HepG2 (cell line): ENCODE measurements around the gene VIM. TPM values are rescaled to one million over a fixed set of nuclear protein-coding genes. Genes with fewer than 3 reads are reported as not detected.

ENCODE experiments used
- ATAC-seq: fragments of 200-7000 bp; cut with Tn5 transposase; 3 replicates; pipeline ENCODE4 v1.9.1; 2020; ENCODE audit warnings: mild to moderate bottlenecking, moderate library complexity
- BruUV-seq: library from RNA; stranded (reverse); fragments of 400-500 nt; replicated peaks from 2 replicates; lab custom pipeline; 2021; lab: Mats Ljungman, UMichigan
- CTCF ChIA-PET: fragments of 300-600 bp; formaldehyde crosslinking; extraction: SDS; loops from one replicate; lab custom pipeline; 2021; ENCODE audit warnings: low total read pairs, inconsistent platforms, low intra/inter-chr PET ratio; lab: Yijun Ruan, JAX
- POLR2A ChIA-PET: fragments of 350-600 bp; sonication (Branson Sonifier 250); formaldehyde crosslinking; loops from one replicate; lab custom pipeline; 2020; ENCODE audit warnings: antibody characterized with exemption, inconsistent platforms; lab: Yijun Ruan, JAX
- DNase-seq: peaks from one replicate; pipeline ENCODE4 v3.0.0-alpha.2; 2015; ENCODE audit warnings: low spot score
- FAIRE-seq: peaks from 3 replicates; lab custom pipeline; 2011; peaks lifted over from hg19 to GRCh38; lab: Jason Lieb, UNC
- H2AFZ ChIP-seq: one replicate; pipeline ENCODE4 v1.6.1; 2011; ENCODE audit warnings: low read length, inconsistent platforms
- H3K27ac ChIP-seq: fragments of 300-600 bp; 3 replicates; pipeline ENCODE4 v1.8.0; 2011; ENCODE audit warnings: mixed run types, mild to moderate bottlenecking, mixed read lengths, low read length, inconsistent platforms; ENCODE audit not compliant: insufficient read depth; ENCODE audit errors: extremely low read length
- H3K27me3 ChIP-seq, 2 experiments: fragments of 200-600 bp in 1 of 2; 2 replicates in 1 of 2; 3 replicates in 1 of 2; pipeline versions ENCODE4 v1.6.0 to v1.8.0; 2011; ENCODE audit warnings: low read length in 2 of 2, mild to moderate bottlenecking in 2 of 2, moderate library complexity in 2 of 2, inconsistent platforms in 1 of 2; ENCODE audit not compliant: insufficient read depth in 2 of 2, control insufficient read depth in 1 of 2
- H3K36me3 ChIP-seq, 2 experiments: fragments of 200-600 bp in 1 of 2; replicated peaks in 1 of 2; 2 replicates in 1 of 2; 3 replicates in 1 of 2; pipeline versions ENCODE4 v1.5.1 to v1.8.0; 2011; ENCODE audit warnings: low read length in 2 of 2, inconsistent platforms in 1 of 2; ENCODE audit not compliant: insufficient read depth in 2 of 2, control insufficient read depth in 1 of 2
- H3K4me1 ChIP-seq: 2 replicates; pipeline ENCODE4 v1.5.1; 2012; ENCODE audit warnings: low read length, inconsistent platforms; ENCODE audit not compliant: insufficient read depth
- H3K4me2 ChIP-seq: 2 replicates; pipeline ENCODE4 v1.6.0; 2011; ENCODE audit warnings: low read depth, low read length, inconsistent platforms
- H3K4me3 ChIP-seq, 3 experiments: fragments of 200-600 bp in 1 of 3; sonication (generic), shearing (Covaris generic) in 1 of 3; replicated peaks in 1 of 3; 2 replicates each; pipeline ENCODE4 v1.5.1; 2011 to 2016; ENCODE audit warnings: low read length in 3 of 3, inconsistent platforms in 2 of 3, low read depth in 2 of 3, mild to moderate bottlenecking in 2 of 3, control low read depth in 1 of 3, mixed read lengths in 1 of 3; ENCODE audit not compliant: insufficient read depth in 1 of 3
- H3K79me2 ChIP-seq: one replicate; pipeline ENCODE4 v1.6.1; 2011; ENCODE audit warnings: low read length, inconsistent platforms; ENCODE audit not compliant: insufficient read depth
- H3K9ac ChIP-seq: 2 replicates; pipeline ENCODE4 v1.6.0; 2011; ENCODE audit warnings: mild to moderate bottlenecking, low read depth, low read length, inconsistent platforms; ENCODE audit not compliant: insufficient read depth
- H3K9me3 ChIP-seq: 2 replicates; pipeline ENCODE4 v1.5.1; 2012; ENCODE audit warnings: mild to moderate bottlenecking, low read length
- H4K20me1 ChIP-seq: 2 replicates; pipeline ENCODE4 v1.6.0; 2011; ENCODE audit warnings: inconsistent platforms, mild to moderate bottlenecking, low read length, moderate library complexity; ENCODE audit not compliant: insufficient read depth
- HOXA5 ChIP-seq: sonication (generic); formaldehyde crosslinking; IDR thresholded peaks from 2 replicates; pipeline ENCODE4 v1.4.0; 2020; ENCODE audit warnings: missing genetic modification reagents
- HOXA9 ChIP-seq: sonication (generic); formaldehyde crosslinking; IDR thresholded peaks from 2 replicates; pipeline ENCODE4 v1.8.1; 2022; ENCODE audit warnings: missing genetic modification reagents, mild to moderate bottlenecking, moderate library complexity, borderline replicate concordance
- KDM6A ChIP-seq: IDR thresholded peaks from 2 replicates; pipeline ENCODE4 v1.6.1; 2016; ENCODE audit warnings: low read depth
- KLF11 ChIP-seq: IDR thresholded peaks from 2 replicates; pipeline ENCODE4 v1.6.1; 2016; ENCODE audit warnings: missing compliant biosample characterization
- PHF20 ChIP-seq: sonication (generic); formaldehyde crosslinking; IDR thresholded peaks from 2 replicates; pipeline ENCODE4 v1.5.0; 2020; ENCODE audit warnings: mild to moderate bottlenecking, missing genetic modification reagents
- POGZ ChIP-seq: sonication (generic); formaldehyde crosslinking; IDR thresholded peaks from 2 replicates; pipeline ENCODE4 v1.4.0; 2020; ENCODE audit warnings: mild to moderate bottlenecking, missing genetic modification reagents
- ZNF232 ChIP-seq: sonication (generic); formaldehyde crosslinking; IDR thresholded peaks from 2 replicates; pipeline ENCODE4 v1.4.0; 2020; ENCODE audit warnings: missing genetic modification reagents, borderline replicate concordance
- ZNF251 ChIP-seq: sonication (generic); formaldehyde crosslinking; IDR thresholded peaks from 2 replicates; pipeline ENCODE4 v1.9.0; 2021; ENCODE audit warnings: mild to moderate bottlenecking, missing genetic modification reagents
- ZNF343 ChIP-seq: sonication (generic); formaldehyde crosslinking; IDR thresholded peaks from 2 replicates; pipeline ENCODE4 v1.4.0; 2020; ENCODE audit warnings: mild to moderate bottlenecking, missing genetic modification reagents
- ZNF431 ChIP-seq: sonication (generic); formaldehyde crosslinking; IDR thresholded peaks from 2 replicates; pipeline ENCODE4 v1.9.0; 2022; ENCODE audit warnings: missing genetic modification reagents, low read depth, mild to moderate bottlenecking, borderline replicate concordance
- ZNF577 ChIP-seq: sonication (generic); formaldehyde crosslinking; IDR thresholded peaks from 2 replicates; pipeline ENCODE4 v1.4.0; 2020; ENCODE audit warnings: mild to moderate bottlenecking, low read depth, missing genetic modification reagents, borderline replicate concordance
- ZNF781 ChIP-seq: sonication (generic); formaldehyde crosslinking; IDR thresholded peaks from 2 replicates; pipeline ENCODE4 v1.5.1; 2020; ENCODE audit warnings: borderline replicate concordance, mild to moderate bottlenecking, missing genetic modification reagents; ENCODE audit errors: not compliant biosample characterization
- in situ Hi-C: cut with HindIII; loops from 2 replicates; pipeline ENCODE4 v1.10.0; 2017; ENCODE audit warnings: low pct_unique_long_range_greater_than_20kb; ENCODE audit not compliant: extremely low pct_ligation_motif_present
- intact Hi-C: fragments of 100-400 bp; cut with micrococcal nuclease; formaldehyde crosslinking; loops from one replicate; pipeline ENCODE4 v1.10.0; 2022; ENCODE audit not compliant: unreplicated experiment
- polyA plus RNA-seq, 8 experiments: library from polyadenylated mRNA; depleted of rRNA in 3 of 8; stranded (reverse) in 7 of 8; unstranded in 1 of 8; fragments of >200 nt; fragmentation: Illumina TruSeq in 4 of 8; extraction: Trizol in 4 of 8; gene quantifications; 2 replicates each; pipeline versions ENCODE4 v1.2.1 to v1.2.3, GENCODE V29; 2011 to 2016; ENCODE audit warnings: low read depth in 4 of 8, missing spikeins in 1 of 8, mixed read lengths in 1 of 8; ENCODE audit not compliant: insufficient read depth in 1 of 8
- total RNA-seq, 5 experiments: library from RNA; depleted of rRNA; stranded (reverse); fragments of >200 nt; fragmentation: Illumina TruSeq; extraction: Trizol; gene quantifications; 2 replicates each; pipeline ENCODE4 v1.2.3, GENCODE V29; 2016; ENCODE audit warnings: low read depth in 1 of 5
- TF ChIP-seq, protein P1 (sequence below): sonication (generic); formaldehyde crosslinking; IDR thresholded peaks from 2 replicates; pipeline ENCODE4 v1.4.0; 2020; ENCODE audit warnings: missing genetic modification reagents
- TF ChIP-seq, protein P2 (sequence below), 2 experiments: IDR thresholded peaks; 2 replicates each; pipeline ENCODE4 v1.6.1; 2011 to 2012; ENCODE audit warnings: low read length in 2 of 2, borderline replicate concordance in 1 of 2, low read depth in 1 of 2, mild to moderate bottlenecking in 1 of 2, moderate library complexity in 1 of 2

Gene VIM
- total and polyA plus RNA-seq, 2 of the 13 experiments (the other 11 are each of a cell fraction or from before 2014, with no cell fraction given) = not detected

DNA sequence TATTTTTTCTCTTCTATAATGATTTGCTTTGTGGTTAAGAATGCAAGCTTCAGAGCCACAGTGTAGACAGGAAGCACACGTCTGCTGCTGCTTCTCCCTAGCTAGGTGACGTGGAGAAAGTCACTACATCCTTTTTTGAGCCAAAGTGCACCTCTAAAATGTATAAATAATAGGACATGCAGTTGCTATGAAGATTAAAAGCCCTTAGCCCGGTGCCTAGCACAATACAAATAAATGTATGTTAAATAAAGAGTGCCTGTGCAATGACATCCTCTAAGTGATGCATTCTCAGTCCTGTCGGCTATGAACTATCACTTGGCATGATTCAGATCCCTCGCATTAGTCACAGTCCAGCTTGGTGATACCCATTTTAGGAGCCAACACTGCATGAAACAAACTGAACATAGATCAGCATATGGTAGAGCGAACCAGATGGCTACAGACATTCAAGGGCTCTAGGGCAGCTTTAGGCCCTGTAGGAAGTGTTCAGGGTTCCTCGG is 21.8 kb upstream of the VIM start (continued):
- TF ChIP-seq, protein P1, sequence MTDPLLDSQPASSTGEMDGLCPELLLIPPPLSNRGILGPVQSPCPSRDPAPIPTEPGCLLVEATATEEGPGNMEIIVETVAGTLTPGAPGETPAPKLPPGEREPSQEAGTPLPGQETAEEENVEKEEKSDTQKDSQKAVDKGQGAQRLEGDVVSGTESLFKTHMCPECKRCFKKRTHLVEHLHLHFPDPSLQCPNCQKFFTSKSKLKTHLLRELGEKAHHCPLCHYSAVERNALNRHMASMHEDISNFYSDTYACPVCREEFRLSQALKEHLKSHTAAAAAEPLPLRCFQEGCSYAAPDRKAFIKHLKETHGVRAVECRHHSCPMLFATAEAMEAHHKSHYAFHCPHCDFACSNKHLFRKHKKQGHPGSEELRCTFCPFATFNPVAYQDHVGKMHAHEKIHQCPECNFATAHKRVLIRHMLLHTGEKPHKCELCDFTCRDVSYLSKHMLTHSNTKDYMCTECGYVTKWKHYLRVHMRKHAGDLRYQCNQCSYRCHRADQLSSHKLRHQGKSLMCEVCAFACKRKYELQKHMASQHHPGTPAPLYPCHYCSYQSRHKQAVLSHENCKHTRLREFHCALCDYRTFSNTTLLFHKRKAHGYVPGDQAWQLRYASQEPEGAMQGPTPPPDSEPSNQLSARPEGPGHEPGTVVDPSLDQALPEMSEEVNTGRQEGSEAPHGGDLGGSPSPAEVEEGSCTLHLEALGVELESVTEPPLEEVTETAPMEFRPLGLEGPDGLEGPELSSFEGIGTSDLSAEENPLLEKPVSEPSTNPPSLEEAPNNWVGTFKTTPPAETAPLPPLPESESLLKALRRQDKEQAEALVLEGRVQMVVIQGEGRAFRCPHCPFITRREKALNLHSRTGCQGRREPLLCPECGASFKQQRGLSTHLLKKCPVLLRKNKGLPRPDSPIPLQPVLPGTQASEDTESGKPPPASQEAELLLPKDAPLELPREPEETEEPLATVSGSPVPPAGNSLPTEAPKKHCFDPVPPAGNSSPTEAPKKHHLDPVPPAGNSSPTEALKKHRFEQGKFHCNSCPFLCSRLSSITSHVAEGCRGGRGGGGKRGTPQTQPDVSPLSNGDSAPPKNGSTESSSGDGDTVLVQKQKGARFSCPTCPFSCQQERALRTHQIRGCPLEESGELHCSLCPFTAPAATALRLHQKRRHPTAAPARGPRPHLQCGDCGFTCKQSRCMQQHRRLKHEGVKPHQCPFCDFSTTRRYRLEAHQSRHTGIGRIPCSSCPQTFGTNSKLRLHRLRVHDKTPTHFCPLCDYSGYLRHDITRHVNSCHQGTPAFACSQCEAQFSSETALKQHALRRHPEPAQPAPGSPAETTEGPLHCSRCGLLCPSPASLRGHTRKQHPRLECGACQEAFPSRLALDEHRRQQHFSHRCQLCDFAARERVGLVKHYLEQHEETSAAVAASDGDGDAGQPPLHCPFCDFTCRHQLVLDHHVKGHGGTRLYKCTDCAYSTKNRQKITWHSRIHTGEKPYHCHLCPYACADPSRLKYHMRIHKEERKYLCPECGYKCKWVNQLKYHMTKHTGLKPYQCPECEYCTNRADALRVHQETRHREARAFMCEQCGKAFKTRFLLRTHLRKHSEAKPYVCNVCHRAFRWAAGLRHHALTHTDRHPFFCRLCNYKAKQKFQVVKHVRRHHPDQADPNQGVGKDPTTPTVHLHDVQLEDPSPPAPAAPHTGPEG (CRISPR knock-in tag) = no peak
- TF ChIP-seq KDM6A (no peak), HOXA9 (CRISPR knock-in tag) (no peak), ZNF251 (CRISPR knock-in tag) (no peak), ZNF431 (CRISPR knock-in tag) (no peak), ZNF781 (CRISPR knock-in tag) (no peak)

DNA sequence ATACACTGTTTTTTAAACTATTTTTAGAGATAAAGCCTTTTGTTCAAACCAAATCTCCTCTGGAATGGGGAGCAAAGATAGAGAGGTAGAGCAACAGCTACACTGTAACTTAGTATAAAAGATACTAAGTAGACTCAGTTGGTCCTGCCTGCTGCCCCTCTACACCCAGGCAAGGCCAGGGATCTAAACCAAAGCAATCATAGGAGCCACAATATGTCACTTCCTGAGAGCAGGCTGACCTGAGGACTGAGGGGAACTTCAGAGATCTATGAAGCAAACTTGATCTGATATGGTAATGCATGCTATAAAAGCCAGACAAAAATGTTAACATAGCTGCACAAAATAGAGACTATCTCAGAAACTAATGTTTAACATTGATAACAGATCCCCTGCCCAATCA is 19.6 kb upstream of the VIM start:
- Histone ChIP-seq H3K4me2 (no peak overlapping the region), H4K20me1 (no peaks in the 10 kb centered on the region), H2AFZ (no peak overlapping the region), H3K79me2 (no peaks in the 10 kb centered on the region), H3K27ac (no peak overlapping the region), H3K4me1 (no peaks in the 10 kb centered on the region; the same call in 1 of the 2 replicates), H3K36me3 (no peaks in the 10 kb centered on the region), H3K4me3 (no peak overlapping the region), H3K9me3 (no peaks in the 10 kb centered on the region), H3K9ac (no peak overlapping the region), H3K27me3 (no peaks in the 10 kb centered on the region)
- DNase-seq (no peak), ATAC-seq (no peak), FAIRE-seq (no peak)
- CTCF ChIA-PET = no interaction called here
- in situ Hi-C loops (no loop called here), intact Hi-C loops (no loop called here)
- POLR2A ChIA-PET = no interaction called here
- no TSS peak for BruUV-seq
- TF ChIP-seq ZNF232 (CRISPR knock-in tag) = no peak
- TF ChIP-seq KLF11 (CRISPR knock-in tag) = no peak
- no peak for TF ChIP-seq PHF20 (CRISPR knock-in tag)
- TF ChIP-seq POGZ (CRISPR knock-in tag) = no peak
- TF ChIP-seq ZNF577 (CRISPR knock-in tag) = no peak
- TF ChIP-seq ZNF343 (CRISPR knock-in tag) = no peak
- no peak for TF ChIP-seq HOXA5 (CRISPR knock-in tag)
- TF ChIP-seq, protein P2, sequence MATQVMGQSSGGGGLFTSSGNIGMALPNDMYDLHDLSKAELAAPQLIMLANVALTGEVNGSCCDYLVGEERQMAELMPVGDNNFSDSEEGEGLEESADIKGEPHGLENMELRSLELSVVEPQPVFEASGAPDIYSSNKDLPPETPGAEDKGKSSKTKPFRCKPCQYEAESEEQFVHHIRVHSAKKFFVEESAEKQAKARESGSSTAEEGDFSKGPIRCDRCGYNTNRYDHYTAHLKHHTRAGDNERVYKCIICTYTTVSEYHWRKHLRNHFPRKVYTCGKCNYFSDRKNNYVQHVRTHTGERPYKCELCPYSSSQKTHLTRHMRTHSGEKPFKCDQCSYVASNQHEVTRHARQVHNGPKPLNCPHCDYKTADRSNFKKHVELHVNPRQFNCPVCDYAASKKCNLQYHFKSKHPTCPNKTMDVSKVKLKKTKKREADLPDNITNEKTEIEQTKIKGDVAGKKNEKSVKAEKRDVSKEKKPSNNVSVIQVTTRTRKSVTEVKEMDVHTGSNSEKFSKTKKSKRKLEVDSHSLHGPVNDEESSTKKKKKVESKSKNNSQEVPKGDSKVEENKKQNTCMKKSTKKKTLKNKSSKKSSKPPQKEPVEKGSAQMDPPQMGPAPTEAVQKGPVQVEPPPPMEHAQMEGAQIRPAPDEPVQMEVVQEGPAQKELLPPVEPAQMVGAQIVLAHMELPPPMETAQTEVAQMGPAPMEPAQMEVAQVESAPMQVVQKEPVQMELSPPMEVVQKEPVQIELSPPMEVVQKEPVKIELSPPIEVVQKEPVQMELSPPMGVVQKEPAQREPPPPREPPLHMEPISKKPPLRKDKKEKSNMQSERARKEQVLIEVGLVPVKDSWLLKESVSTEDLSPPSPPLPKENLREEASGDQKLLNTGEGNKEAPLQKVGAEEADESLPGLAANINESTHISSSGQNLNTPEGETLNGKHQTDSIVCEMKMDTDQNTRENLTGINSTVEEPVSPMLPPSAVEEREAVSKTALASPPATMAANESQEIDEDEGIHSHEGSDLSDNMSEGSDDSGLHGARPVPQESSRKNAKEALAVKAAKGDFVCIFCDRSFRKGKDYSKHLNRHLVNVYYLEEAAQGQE (IDR thresholded peaks at IDR 0.05; ENCODE audit: borderline replicate concordance in 1 of 2, low read depth in 1 of 2, low read length in 2 of 2) = no peak
